Measurements from ENCODE around the gene EZH2. TPM values are rescaled to one million over a fixed set of nuclear protein-coding genes. Genes with fewer than 3 reads are reported as not detected.

Gene EZH2
- total and polyA plus RNA-seq, 2 donors (not counting 3 experiments of a cell fraction or from before 2014, with no cell fraction given): 16.9 to 33.4 TPM

GRCh38 chr7:148814922-148815559 is 69.0 kb downstream of the EZH2 start:
- H4K20me1 ChIP-seq (replicated peaks; ENCODE audit: control insufficient read depth, extremely low read depth, insufficient read depth, low read length): no peaks in the 10 kb centered on the region
- no peaks in the 10 kb centered on the region for H3K27me3 ChIP-seq (ENCODE audit: control insufficient read depth in 2 of 2, insufficient read depth in 2 of 2, low read length in 2 of 2)
- H3K4me2 ChIP-seq (ENCODE audit: insufficient read depth, low read length): no peak overlapping the region
- POLR2A ChIA-PET: interaction anchor here (0.6 kb wide), 1 partner anchor 28 kb away, joined by 4 read pairs; no protein-coding TSS in a partner anchor
- no peak overlapping the region for H2AFZ ChIP-seq (ENCODE audit: low read depth, low read length)
- FAIRE-seq (no peak), DNase-seq (ENCODE audit: low read depth, low spot score) (no peak)
- intact Hi-C loops (cut with micrococcal nuclease) (loop anchor here (10.0 kb wide), 1 partner anchor 150 kb away; no protein-coding TSS in a partner anchor), dilution Hi-C loops (cut with MboI; ENCODE audit: extremely low pct_ligation_motif_present, low sequenced_read_pairs) (no loop called here)
- no peak overlapping the region for H3K4me3 ChIP-seq (replicated peaks in 1 of 3; ENCODE audit: insufficient read depth in 1 of 3, low read depth in 1 of 3, low read length in 3 of 3)
- CTCF ChIA-PET: no interaction called here
- H3K9me3 ChIP-seq (replicated peaks; ENCODE audit: control insufficient read depth, insufficient read depth, low read length): no peaks in the 10 kb centered on the region
- peaks cover 3 to 11% of the 10 kb centered on the region in 2 experiments for H3K36me3 ChIP-seq (ENCODE audit: control insufficient read depth in 2 of 2, extremely low read depth in 1 of 2, insufficient read depth in 2 of 2, low read length in 2 of 2)
- no TSS peak for BruUV-seq (replicated peaks)
- H3K9ac ChIP-seq (replicated peaks; ENCODE audit: extremely low read depth, insufficient read depth, low read length): no peak overlapping the region
- no peaks in the 10 kb centered on the region for H3K9me1 ChIP-seq (replicated peaks; ENCODE audit: control insufficient read depth, extremely low read depth, insufficient read depth, low read length)
- H3K4me1 ChIP-seq (ENCODE audit: control insufficient read depth, extremely low read depth, insufficient read depth, low read length): peaks cover 21% of the 10 kb centered on the region
- H3K79me2 ChIP-seq (ENCODE audit: control insufficient read depth, insufficient read depth, low read length): peaks cover 2% of the 10 kb centered on the region
- TF ChIP-seq POLR2AphosphoS5 (IDR thresholded peaks at IDR 0.05; ENCODE audit: insufficient read depth, low read depth, low read length) (no peak), GATA2 (IDR thresholded peaks at IDR 0.05; ENCODE audit: insufficient read depth, insufficient read length, low read depth, low read length) (no peak), POLR2A (IDR thresholded peaks at IDR 0.05; ENCODE audit: low read depth, low read length) (no peak), CTCF (IDR thresholded peaks at IDR 0.05; ENCODE audit: extremely low read depth in 1 of 2, insufficient read depth in 1 of 2, low read depth in 1 of 2, low read length in 2 of 2) (no peak), FOS (IDR thresholded peaks at IDR 0.05; ENCODE audit: borderline replicate concordance, insufficient read depth, low read length) (no peak), MAX (IDR thresholded peaks at IDR 0.05; ENCODE audit: insufficient read depth, insufficient read length) (no peak), JUN (IDR thresholded peaks at IDR 0.05; ENCODE audit: borderline replicate concordance, insufficient read depth, insufficient read length, low read depth) (no peak), MYC (IDR thresholded peaks at IDR 0.05; ENCODE audit: low read depth, low read length) (no peak), EZH2 (IDR thresholded peaks at IDR 0.05; ENCODE audit: borderline replicate concordance, low read depth, low read length, severe bottlenecking) (no peak)
- no peak overlapping the region for H3K27ac ChIP-seq (ENCODE audit: insufficient read depth, low read depth, low read length)
